ENCODE data around the gene GPER1.
"Not testable (repeated sequence)": the region's sequence is repeated elsewhere in the genome, so short reads cannot be mapped to it uniquely, and the experiment has no call there.

Gene GPER1

GRCh38 chr7:1087952-1088920 lies at the start of gene GPER1:
Gene GPER1, plus strand, starts transcription at chr7:1088113. Its CDS starts 3,616 bp downstream, at chr7:1091729.
- DNase-seq, result no peak

GRCh38 chr7:1040233-1040632 lies 47.7 kb upstream of the GPER1 start:
- DNase-seq, result not testable (repeated sequence)

DNA sequence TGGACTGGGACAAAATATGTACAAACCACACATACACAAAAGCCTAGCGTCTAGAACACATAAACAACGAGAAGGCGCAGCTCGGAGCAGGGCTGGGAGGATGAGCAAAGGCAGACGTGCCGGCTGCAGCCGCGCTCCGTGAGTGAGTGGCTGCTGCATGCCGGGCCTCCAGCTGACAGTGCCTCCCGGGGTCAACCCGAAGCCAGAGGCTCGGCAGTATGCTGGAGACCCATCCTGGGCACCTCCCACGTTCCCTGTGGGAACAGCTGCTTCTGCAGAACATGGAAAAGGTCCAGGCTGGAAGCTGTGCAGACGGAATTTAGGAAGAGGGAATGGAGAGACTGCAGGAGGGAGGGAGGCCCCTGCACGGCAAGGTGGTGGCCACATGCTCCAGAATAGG lies 47.1 kb upstream of the GPER1 start:
- no peak for DNase-seq

- no peak for DNase-seq
These were observed 46.1 kb upstream of the GPER1 start for GRCh38 chr7:1041551-1042491.

- DNase-seq, result no peak
These were observed 45.5 kb upstream of the GPER1 start for GRCh38 chr7:1042492-1042833.

DNA sequence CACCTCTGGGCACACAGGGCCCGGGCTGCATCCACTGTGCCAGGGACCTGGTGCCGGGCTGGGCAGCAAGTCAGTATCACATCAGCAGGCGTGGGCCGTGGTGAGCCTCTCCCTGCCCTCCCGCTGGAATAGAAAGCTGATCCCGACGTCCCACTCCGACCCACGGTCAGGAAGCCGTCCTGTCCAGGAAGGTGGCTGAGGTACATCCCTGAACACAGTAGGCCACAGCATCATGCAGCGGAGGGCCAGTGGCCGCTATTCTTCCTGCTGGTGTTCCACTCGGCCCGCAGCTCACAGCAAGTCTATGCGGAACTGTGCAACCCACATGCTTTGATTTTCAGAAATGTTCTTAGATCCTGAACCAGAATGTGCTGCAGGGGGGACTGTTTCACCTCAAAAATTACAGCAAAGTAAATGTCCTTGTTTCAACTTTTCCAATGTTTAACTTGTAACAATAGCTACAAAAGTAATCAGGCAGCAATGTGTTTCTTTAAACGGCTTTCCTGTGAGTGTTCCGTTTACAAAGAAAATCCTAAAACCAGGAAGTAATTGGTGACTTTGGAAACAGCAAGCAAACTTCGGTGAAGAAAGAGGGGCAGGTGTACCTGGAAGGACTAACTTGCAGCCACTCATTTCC lies 44.2 kb upstream of the GPER1 start:
- DNase-seq, result no peak

- DNase-seq, result peak; percentile 65 to 89
These were observed 43.5 kb upstream of the GPER1 start, which contains the start of gene GPR146 for GRCh38 chr7:1044189-1045068. Gene GPR146, plus strand, starts transcription at chr7:1044546. Its CDS starts 12,970 bp downstream, at chr7:1057516.

- DNase-seq, result no peak
These were observed 42.5 kb upstream of the GPER1 start for GRCh38 chr7:1045069-1046063.

DNA sequence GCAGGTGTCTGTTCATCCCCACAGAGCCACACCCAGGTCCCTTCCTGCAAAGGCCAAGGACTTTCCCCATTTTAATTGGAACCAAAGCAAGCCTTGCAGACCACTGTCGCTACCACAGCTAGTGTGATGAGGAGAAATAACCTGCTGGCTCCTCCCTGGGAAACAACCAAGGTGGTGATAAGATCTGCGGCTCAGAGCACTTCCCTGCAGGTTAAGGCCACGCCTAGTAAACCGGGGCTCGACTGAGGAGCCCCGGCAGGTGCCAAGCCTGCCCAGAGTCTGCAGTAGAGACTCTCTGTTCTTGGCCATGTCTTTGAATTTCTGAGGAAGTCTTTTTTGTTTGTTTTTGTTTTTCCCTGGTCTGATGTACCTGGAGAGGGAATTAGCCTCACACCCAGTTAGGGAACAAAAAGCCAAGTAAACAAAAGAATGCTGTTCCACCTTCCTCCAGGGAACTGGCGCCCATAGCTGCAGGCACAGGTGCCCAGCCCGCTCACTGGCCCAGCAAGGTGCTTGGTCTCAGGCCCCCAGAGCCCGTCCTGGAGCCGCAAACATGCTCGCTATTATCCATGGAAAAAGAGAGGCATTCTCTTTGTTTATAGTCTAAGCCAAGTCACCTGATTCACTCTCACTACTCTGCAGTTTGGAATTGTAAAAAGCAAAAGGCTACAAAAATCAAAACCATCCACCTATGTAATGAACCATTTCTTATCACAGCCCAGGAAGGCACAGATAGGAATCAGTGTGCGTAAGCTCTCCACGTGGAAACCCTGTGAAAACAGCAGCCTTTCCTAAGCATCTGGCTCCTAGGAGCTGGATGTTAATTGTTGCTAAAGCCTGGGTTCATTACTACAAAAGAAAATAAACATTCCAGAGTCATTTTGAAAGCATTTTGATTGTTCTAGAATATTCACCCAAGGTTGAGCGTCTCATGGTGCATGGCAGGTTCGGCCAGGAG lies 40.9 kb upstream of the GPER1 start:
- DNase-seq, result no peak

GRCh38 chr7:1049006-1049741 lies 38.7 kb upstream of the GPER1 start:
- DNase-seq, result no peak

- DNase-seq, result no peak
These were observed 38.1 kb upstream of the GPER1 start for GRCh38 chr7:1049801-1050200.

- DNase-seq, result no peak
These were observed 37.5 kb upstream of the GPER1 start for GRCh38 chr7:1050254-1050906.

DNA sequence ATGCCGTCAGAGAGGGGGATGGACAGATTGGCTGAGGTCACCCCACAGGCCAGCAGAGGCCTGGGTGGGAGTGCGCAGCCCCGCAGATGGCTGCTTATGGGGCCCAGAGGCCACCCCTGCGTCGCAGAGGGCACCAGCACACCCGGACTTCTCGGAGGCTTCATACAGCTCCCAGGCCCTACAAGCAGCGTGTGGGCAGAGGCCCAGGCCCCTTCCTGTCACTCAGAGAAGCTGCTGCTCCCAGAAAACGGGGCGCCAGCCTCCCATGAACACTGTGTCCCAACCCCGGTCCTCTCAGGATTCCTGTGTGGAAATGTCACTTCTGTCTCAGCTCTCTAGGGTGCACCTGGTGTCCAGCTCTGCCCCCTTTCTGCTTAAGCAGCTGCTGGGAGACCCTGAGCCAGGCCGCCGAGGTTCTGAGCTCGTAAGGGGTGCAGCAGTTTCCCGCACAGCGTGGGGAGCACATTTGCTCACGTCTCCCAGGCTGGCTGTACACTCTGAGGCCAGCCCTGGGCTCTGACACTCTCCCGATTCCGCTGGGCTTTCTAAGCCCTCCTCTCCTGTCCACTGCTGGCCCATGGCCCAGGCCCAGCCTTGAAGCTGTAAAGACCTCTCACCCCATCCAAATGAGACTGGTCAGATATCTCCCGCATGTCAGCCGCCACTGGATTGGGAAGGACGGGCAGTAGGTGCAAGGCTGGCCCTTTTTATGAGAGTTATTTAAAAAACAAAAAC lies 36.8 kb upstream of the GPER1 start:
- DNase-seq, result no peak

DNA sequence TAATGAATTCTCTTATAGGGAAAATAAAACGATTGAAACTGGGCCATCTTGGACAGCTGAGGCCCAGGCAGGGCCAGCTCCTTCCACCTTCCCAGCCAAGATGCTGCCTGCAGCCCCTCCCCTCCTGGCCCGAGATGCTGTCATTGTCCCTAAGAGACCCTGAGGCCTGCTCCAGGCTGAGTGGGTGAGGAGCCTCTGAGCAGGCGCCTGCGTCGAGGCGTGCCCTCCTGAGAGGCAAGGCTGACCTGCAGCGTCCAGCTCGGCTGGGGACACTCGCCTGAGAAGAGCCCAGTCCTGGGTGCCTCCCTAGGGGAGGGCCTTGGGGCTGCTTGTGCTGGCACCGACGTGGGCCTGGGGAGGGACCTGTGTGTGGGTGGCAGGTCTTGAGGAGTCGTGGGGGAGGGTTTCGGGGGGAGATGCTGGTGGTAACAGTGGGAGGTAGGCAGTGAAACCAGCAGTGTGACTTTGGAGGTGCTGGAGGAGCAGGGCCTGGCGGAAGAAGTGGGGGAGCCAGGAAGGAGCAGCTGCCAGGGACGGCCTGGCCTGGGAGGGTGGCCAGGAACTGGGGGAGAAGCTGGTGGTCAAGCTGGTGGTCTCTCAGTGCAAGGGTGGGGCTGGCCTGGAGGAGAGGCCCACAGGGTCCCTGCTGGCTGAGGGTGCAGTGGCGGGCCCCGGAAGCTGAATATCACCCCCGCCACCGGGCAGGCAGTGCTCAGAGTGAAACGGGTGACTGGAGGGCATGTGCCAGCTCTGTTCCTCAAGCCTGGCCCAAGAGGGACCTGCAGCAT lies 35.7 kb upstream of the GPER1 start:
- no peak for DNase-seq

DNA sequence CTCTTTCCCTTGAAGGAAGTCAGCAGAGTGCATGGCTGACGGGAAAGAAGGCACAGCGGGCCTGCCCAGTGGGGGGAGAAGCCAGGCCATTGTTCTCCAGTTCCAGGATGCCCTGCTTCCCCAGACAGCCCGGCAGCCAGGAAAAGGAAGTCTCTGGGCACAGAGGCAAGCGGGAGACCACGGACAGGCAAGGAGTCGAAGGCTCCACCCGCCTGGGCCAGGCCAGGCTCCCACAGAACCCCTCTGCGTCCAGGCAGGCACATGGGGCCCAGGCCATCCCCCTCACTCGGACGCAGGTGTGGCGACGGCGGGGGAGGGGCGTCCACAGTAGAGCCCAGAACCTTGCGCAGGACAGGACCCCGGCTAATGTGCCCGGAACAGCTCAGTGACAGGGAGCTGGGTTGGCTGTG lies 34.9 kb upstream of the GPER1 start:
- no peak for DNase-seq

GRCh38 chr7:1053816-1054370 lies 34.0 kb upstream of the GPER1 start:
- no peak for DNase-seq

Measured in bone marrow (tissue), 2 donors.